ENCODE results near the gene TNRC6C.

The TNRC6C gene

GRCh38 chr17:77957857-77958715, at the start of gene TNRC6C:
TSS of gene TNRC6C (plus strand) at chr17:77958703. CDS start at chr17:78004207, 45,504 bp downstream.
- DNase-seq = peak; percentile 90 to 100 (median 100)

GRCh38 chr17:77909236-77909635, 49.3 kb upstream of the TNRC6C start:
- peak in 11 of 58 donors; percentile 5 to 45 (median 27) for DNase-seq

GRCh38 chr17:77909816-77910215, 48.7 kb upstream of the TNRC6C start:
- DNase-seq = no peak

- DNase-seq = no peak
Measured at GRCh38 chr17:77914385-77915254, 43.9 kb upstream of the TNRC6C start.

- no peak for DNase-seq
Measured at GRCh38 chr17:77915594-77916021, 42.9 kb upstream of the TNRC6C start.

GRCh38 chr17:77916264-77916663, 42.2 kb upstream of the TNRC6C start:
- DNase-seq = no peak

GRCh38 chr17:77916703-77917481, 41.6 kb upstream of the TNRC6C start:
- peak in 1 of 58 donors; percentile 17 for DNase-seq

- no peak for DNase-seq
Measured at GRCh38 chr17:77919276-77919675, 39.2 kb upstream of the TNRC6C start.

- DNase-seq = no peak
Measured at GRCh38 chr17:77923135-77923534, 35.4 kb upstream of the TNRC6C start.

GRCh38 chr17:77923776-77924513, 34.6 kb upstream of the TNRC6C start:
- no peak for DNase-seq

GRCh38 chr17:77924757-77925336, 33.7 kb upstream of the TNRC6C start:
- peak in 25 of 58 donors; percentile 9 to 81 (median 26) for DNase-seq

- DNase-seq = no peak
Measured at GRCh38 chr17:77925831-77926543, 32.5 kb upstream of the TNRC6C start.

GRCh38 chr17:77926981-77927380, 31.5 kb upstream of the TNRC6C start:
- DNase-seq = peak in 7 of 58 donors; percentile 3 to 53 (median 22)

GRCh38 chr17:77927777-77928518, 30.6 kb upstream of the TNRC6C start:
- DNase-seq = no peak

- no peak for DNase-seq
Measured at GRCh38 chr17:77928519-77929179, 29.9 kb upstream of the TNRC6C start.

- no peak for DNase-seq
Measured at GRCh38 chr17:77929180-77929564, 29.3 kb upstream of the TNRC6C start.

- DNase-seq = no peak
Measured at GRCh38 chr17:77929871-77930436, 28.5 kb upstream of the TNRC6C start.
